RWPE2 (cell line): ENCODE results near the gene SNN.
A peak's percentile ranks its signal among the peaks of the same experiment; 100 is the strongest.

Source experiments
- ATAC-seq: fragments of 200-7000 bp; cut with Tn5 transposase; 3 replicates; pipeline ENCODE4 v1.9.1; 2021; ENCODE audit warnings: low read depth
- DNase-seq: peaks from one replicate; pipeline ENCODE4 v3.0.0-alpha.2; 2020; ENCODE audit warnings: low spot score
- H3K27ac ChIP-seq: fragments of 450-650 bp; 2 replicates; pipeline ENCODE4 v1.5.1; 2017; ENCODE audit warnings: mild to moderate bottlenecking; ENCODE audit not compliant: poor library complexity, severe bottlenecking
- H3K27me3 ChIP-seq: fragments of 250-450 bp; sonication (Bioruptor Pico); 2 replicates; pipeline ENCODE4 v1.5.1; 2021; ENCODE audit warnings: mild to moderate bottlenecking, moderate library complexity; ENCODE audit not compliant: insufficient read depth, poor library complexity, severe bottlenecking
- H3K36me3 ChIP-seq: fragments of 250-450 bp; sonication (Bioruptor Pico); 2 replicates; pipeline ENCODE4 v1.5.1; 2020; ENCODE audit warnings: low read depth, mild to moderate bottlenecking, moderate library complexity
- H3K4me1 ChIP-seq: fragments of 250-450 bp; sonication (Bioruptor Pico); 2 replicates; pipeline ENCODE4 v1.5.1; 2021; ENCODE audit warnings: mild to moderate bottlenecking, moderate library complexity; ENCODE audit not compliant: insufficient read depth, poor library complexity, severe bottlenecking
- H3K4me3 ChIP-seq: fragments of 250-450 bp; sonication (Bioruptor Pico); 2 replicates; pipeline ENCODE4 v1.5.1; 2021; ENCODE audit warnings: mild to moderate bottlenecking, moderate library complexity; ENCODE audit not compliant: severe bottlenecking
- H3K9me3 ChIP-seq: fragments of 250-450 bp; sonication (Bioruptor Pico); 2 replicates; pipeline ENCODE4 v1.5.1; 2021; ENCODE audit warnings: mild to moderate bottlenecking, moderate library complexity; ENCODE audit not compliant: severe bottlenecking
- TF ChIP-seq, protein P1 (sequence below): fragments of 450-650 bp; IDR thresholded peaks from one replicate; pipeline ENCODE4 v1.5.1; 2017; ENCODE audit warnings: mild to moderate bottlenecking, moderate library complexity; ENCODE audit not compliant: poor library complexity, severe bottlenecking

The SNN gene

DNA sequence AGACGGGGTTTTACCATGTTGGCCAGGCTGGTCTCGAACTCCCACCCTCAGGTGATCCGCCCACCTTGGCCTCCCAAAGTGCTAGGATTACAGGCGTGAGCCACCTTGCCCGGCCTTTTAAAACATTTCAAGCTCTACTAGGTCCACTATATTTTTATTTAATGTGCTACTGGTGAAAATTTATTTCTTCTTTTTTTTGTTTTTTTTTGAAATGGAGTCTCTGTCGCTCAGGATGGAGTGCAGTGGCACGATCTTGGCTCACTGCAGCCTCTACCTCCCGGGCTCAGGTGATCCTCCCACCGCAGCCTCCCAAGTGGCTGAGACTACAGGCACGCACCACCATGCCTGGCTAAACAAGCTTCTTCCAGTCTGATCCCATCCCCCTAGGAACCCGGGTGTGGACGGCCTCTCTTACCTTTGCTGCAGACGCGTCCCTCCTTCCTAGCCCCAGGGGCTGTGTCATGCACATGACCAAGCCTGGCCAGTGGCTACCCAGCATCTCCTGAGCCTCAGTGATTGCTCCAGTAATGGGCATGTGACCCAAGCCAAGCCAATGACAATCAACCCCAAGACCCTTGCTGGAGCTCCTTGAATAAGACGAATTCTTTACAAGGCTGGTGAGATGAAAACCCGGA, 41.5 kb upstream of the SNN start:
- TF ChIP-seq, protein P1, sequence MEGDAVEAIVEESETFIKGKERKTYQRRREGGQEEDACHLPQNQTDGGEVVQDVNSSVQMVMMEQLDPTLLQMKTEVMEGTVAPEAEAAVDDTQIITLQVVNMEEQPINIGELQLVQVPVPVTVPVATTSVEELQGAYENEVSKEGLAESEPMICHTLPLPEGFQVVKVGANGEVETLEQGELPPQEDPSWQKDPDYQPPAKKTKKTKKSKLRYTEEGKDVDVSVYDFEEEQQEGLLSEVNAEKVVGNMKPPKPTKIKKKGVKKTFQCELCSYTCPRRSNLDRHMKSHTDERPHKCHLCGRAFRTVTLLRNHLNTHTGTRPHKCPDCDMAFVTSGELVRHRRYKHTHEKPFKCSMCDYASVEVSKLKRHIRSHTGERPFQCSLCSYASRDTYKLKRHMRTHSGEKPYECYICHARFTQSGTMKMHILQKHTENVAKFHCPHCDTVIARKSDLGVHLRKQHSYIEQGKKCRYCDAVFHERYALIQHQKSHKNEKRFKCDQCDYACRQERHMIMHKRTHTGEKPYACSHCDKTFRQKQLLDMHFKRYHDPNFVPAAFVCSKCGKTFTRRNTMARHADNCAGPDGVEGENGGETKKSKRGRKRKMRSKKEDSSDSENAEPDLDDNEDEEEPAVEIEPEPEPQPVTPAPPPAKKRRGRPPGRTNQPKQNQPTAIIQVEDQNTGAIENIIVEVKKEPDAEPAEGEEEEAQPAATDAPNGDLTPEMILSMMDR = no peak
- ATAC-seq (no peak), DNase-seq (no peak)
- Histone ChIP-seq H3K9me3 (no peaks in the 10 kb centered on the region), H3K27ac (peak overlapping the region; percentile 97), H3K4me3 (no peak overlapping the region), H3K36me3 (no peaks in the 10 kb centered on the region), H3K4me1 (peaks cover 24% of the 10 kb centered on the region), H3K27me3 (no peaks in the 10 kb centered on the region)

- Histone ChIP-seq H3K36me3 (no peaks in the 10 kb centered on the region), H3K27me3 (no peaks in the 10 kb centered on the region), H3K27ac (peak overlapping the region; percentile 97), H3K4me1 (peaks cover 24% of the 10 kb centered on the region), H3K4me3 (no peak overlapping the region), H3K9me3 (no peaks in the 10 kb centered on the region)
- no peak for ATAC-seq
- TF ChIP-seq, protein P1 = no peak
- DNase-seq = no peak
These were observed 41.0 kb upstream of the SNN start for GRCh38 chr16:11627292-11627663.

- DNase-seq (peak; percentile 98), ATAC-seq (peak; percentile 94)
- peak overlapping the region; percentile 97 for H3K27ac ChIP-seq
- H3K4me3 ChIP-seq = no peak overlapping the region
- TF ChIP-seq, protein P1 = no peak
- peaks cover 24% of the 10 kb centered on the region for H3K4me1 ChIP-seq
- no peaks in the 10 kb centered on the region for H3K27me3 ChIP-seq
- no peaks in the 10 kb centered on the region for H3K36me3 ChIP-seq
- H3K9me3 ChIP-seq = no peaks in the 10 kb centered on the region
These were observed 40.3 kb upstream of the SNN start for GRCh38 chr16:11627822-11628457.

DNA sequence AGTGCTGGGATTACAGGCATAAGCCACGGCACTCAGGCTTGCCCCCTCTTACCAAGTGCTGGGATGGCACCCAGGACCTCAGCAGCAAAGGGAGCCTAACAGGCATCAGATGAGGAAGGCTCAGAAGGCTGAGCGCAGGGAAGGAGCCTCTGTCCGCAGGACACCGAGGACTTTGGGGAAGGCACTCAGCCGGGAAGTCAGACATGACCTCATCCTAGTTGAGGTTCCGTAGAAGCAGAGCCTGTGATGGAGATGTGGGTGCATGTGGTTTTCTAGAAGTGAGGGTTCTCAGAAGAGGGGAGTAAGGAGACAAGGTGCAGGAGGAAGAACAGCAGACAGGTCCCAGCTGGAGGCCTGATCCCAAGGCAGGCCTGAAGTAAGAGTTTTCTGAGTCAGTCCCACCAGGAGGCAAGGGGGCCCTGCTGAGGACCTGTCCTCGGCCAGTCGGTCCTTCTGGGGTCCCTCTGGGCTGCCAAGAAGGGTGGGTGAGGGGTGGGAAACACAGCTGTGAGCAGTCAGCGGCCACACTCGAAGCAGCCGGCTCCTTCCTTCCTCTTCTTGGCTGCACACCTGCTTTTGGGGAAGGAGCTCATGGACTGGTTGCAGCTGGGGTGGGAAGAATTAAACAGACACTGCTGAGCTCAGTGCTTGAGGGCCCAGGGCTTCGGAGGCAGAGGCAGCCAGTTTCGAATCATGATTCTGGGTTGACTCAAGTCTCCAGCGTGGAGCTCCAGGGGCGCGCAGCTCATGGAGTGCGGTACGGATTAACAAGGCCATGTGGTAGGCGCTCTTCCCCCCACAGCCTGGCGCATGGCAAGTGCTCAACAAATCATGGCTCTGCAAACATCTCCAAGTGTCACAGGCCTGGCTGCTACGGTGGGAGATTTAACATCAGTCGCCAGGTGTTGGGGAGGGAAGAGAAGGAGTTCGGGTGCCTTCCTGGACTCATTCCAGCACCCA, 38.9 kb upstream of the SNN start:
- no peak for DNase-seq
- Histone ChIP-seq H3K4me3 (no peak overlapping the region), H3K27ac (peak overlapping the region; percentile 97), H3K36me3 (no peaks in the 10 kb centered on the region), H3K9me3 (no peaks in the 10 kb centered on the region), H3K4me1 (peaks cover 24% of the 10 kb centered on the region), H3K27me3 (no peaks in the 10 kb centered on the region)
- TF ChIP-seq, protein P1 = no peak
- no peak for ATAC-seq
